ENCODE results near the gene COL1A2.

The COL1A2 gene

DNA sequence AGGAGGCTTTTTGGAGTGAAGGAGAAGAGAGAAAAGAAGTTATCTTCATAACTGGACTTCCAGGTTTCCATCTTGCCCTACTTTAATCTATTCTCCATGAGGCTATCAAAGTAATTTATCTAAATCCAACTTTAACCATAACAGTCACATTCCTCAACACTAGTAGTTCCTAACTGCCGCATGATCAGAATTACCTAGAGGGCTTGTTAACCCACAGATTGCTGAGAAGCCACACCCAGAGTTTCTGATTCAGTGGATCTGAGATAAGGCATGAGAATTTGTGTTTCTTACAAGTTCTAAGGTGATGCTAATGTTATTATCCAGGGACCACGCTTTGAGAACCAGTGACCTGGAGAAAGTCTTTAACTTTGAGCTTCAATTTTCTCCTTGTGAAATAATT is 8.3 kb upstream of the COL1A2 start:
- DNase-seq = no peak

DNA sequence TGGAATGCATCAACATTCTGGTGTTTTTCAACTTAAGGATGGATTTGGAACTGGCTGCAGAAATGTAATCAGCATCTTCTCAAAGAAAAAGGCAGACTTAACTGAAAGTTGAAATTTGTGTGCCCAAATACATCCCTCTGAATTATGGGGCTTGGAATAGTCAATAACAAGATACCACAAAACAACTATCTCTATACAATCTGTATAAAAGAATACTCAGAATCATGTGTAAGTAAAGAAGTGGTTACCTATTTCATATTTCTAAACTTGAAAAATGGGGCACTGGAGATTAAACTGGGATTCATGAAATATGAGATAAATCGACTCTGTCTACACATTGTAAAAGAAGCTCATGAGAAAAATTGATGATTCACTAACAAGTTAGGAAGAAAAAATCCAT is 6.2 kb upstream of the COL1A2 start:
- DNase-seq = no peak

DNA sequence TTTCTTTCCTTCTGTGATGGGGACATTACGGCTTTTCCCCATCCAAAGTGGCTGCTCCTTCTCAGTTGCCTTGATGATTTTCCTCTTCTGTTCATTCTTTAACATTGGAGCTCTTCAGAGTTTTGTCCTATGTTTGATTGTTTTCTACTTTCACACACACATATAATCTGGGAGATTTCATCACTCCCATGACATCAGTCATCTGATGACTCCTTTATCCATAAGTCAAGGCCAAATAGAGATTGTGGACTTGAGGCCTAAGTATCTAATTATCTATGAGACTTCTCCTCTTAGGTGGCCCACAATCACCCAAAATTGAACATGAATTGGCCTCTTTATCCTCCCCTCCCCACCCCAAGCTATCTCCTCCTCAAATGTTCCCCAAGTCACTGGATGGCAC is 5.3 kb upstream of the COL1A2 start:
- no peak for DNase-seq

DNA sequence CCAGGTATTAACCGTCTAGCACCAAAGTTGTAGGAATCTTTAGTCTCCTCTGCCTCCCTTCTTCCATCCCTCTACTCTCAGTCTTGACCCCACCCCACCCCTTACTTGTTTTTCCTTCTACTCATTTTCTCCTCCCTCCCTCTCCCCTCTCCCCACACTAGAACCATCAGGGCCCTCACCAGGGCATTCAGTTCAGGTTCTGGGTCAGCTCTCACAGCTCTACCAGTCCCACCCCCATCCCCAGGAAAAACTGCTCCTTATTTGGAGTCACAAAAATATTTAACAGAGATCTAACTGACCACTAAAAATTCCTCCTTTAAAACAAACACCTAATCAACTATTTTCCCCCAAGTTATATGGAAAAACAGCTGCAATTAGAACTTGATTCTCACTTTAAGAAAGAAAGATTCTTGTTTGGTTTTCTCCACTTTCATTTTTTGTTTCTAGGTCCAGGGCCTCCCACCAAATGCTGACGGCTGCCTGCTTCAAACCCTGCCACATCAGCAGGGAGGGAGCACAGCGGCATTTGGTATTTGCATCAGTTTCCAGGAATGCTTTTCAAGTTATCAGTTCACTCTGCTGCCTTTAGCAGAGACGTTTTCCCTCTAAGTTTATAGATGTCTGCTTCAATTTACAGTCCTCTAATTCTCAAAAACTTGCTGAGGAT is 2.8 kb upstream of the COL1A2 start:
- DNase-seq = no peak

DNA sequence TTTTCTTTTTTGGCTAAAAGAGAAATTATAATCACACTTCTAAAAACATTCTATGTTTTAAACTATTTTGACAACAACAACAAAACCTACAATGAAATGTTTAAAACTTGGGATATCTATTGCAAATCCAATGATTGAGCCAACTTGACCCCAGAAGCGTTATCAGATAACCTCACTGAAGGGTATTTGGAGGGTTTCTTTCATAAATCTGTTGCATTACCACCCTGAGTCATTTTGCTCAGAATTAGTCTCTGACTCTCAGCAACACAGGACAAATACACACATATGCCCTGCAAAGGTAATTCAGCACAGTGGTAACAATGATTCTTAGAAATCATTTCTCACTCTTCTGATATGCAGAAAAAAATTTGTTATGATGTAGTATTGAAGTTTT is 2.3 kb upstream of the COL1A2 start:
- no peak for DNase-seq

DNA sequence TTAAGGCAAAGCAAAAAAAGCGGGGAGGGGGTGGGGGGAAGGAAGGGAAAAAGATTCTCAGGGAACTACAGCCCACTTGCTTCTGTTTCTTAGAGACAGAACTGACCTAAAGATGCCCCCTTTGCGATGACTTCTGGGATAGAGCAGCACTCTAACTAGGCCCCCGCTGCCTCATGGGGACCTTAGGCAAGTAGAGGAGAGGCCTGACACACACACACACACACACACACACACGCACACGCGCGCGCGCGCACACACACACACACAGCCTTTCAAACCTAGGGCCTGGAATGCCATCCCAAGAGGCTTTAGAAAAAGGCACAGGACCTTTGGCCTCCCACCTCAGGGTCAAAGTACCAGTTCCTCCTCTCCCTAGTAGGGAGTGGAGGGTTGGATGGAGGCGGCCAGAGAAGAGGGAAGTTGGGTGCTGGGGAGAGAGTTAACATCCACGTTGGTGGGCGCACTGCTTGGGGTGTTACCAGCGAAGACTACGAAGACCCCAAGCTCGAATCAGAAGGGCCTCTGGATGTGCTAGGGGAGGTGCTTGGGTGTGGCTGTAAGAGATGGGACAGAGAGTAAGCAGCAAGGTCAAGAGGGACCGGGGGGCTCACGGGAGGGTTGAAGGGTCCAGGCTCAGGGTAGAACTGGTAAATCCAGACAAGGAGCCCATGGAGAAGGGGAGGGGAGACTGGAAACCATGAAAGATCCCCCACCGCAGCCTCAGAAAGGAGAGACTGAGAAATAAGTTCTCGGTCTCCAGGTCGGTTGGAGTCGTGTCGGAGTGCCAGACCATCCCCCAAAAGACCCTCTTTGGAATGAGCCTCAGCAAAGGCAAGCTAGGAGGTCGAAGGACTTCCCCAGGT is 1.2 kb upstream of the COL1A2 start:
- DNase-seq = no peak

DNA sequence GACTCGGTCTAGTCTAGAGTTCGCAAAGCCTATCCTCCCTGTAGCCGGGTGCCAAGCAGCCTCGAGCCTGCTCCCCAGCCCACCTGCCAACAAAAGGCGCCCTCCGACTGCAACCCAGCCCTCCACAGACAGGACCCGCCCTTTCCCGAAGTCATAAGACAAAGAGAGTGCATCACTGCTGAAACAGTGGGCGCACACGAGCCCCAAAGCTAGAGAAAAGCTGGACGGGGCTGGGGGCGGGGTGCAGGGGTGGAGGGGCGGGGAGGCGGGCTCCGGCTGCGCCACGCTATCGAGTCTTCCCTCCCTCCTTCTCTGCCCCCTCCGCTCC is 622 bp upstream of the COL1A2 start:
- no peak for DNase-seq

DNA sequence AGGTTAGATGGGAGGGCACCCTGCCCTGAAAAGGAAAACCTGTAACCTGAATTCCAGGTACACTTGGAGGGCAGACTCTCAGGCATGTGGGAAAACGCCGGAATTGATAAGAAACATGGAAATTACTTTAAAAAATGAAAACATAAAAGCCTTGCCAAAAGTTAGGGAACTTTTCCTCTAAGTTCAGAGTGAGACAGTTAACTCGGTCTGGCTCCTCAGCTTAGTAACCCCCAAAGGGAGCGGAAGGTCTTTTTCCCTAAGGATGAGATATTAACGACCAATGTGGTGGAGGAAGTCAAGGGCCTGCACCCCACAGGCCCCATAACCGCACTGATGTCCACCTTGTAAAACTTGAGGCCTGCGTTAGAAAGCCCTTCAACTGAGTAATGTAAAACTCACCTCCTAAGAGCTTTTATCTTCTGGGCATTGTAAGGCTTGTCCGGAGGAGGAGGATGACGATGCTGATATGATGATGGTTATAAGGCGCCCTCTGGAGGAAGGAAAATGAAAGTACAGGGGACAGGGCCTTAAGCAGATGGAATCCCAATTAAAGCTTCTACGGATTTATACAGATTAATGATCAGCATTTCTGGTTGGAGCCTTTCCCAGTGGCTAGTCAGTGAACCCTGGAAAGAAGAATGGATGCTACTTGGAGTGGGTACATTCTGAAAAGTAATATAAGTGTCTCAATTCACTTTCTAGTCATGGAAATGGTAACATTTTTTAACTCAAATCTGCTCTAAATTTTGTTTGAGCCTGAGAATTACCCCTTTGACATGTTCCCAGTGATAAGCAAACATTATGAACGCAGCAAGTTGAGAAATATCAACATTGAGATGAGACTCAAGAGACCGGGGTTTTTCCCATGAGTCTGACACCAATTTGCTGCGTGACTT is 694 bp downstream of the COL1A2 start:
- no peak for DNase-seq

DNA sequence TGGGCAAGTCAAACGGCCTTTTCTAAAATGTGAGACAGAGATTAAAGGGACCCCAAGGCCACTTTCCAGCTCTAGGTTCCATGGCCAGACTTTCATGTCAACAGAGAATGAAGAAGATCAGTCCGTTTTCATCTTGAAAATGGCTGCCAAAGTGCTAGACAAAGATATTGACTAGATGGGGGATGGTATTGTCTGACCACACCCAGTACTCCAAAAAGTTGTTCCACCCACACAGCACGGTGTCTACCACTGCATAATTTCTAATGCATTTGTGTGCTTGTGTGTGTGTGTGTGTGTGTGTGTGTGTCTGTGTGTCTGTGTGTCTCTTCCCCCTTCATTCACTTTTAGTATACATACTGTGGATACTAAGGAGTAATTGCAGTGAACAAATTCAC is 1.3 kb downstream of the COL1A2 start:
- DNase-seq = no peak

DNA sequence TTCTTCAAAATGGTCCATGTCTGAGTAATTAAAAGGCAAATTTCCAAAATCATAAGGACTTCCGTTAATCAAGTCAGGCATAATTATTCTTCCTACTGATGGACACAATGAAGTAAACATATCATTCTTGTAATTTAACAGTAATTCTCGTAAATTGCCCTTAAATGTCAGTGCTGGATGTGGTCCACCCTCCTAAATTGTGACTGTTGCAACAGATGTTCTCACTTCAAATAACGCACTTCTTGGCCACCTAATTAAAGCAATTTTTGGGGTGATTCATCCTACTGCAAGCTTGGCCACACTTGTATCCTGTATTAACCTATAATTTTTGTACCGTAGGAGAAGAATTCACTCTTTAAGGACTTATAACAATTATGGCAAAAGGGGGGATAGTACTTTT is 1.9 kb downstream of the COL1A2 start:
- DNase-seq = no peak

DNA sequence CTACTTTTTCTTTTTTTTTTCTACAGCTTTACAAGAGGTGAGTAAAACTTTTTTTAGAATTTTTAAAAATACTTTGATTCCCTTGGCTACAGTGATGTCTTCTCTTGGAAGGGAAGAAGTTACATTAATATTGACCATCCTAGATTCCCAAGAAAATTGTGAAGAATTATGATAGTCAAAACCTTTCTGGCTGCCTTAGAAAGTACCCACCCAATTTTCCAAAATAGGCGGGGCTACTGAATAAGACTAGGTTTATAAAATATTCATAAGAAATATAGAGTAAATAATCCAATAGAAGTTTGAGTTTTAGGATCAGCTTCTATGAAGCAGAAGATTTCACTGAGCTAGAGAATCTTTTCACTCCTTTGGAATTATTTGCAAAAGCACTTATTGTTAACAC is 3.0 kb downstream of the COL1A2 start:
- no peak for DNase-seq

DNA sequence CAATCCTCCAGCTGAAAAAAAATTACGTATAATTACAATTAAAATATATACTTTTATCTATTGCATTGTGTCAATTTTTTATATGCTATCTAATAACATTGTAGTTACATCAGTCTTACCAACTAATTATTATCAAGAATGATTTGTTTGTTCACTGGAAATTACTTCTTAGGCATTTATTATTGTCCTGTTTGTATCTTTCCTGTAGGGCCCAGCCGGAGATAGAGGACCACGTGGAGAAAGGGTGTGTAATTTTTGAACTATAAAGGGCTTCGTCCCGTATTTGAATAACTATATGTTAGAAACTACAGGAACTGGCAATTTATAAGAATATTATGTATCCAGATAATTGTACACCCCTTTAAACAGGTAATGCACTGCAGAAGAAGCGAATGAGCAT is 4.1 kb downstream of the COL1A2 start:
- no peak for DNase-seq

DNA sequence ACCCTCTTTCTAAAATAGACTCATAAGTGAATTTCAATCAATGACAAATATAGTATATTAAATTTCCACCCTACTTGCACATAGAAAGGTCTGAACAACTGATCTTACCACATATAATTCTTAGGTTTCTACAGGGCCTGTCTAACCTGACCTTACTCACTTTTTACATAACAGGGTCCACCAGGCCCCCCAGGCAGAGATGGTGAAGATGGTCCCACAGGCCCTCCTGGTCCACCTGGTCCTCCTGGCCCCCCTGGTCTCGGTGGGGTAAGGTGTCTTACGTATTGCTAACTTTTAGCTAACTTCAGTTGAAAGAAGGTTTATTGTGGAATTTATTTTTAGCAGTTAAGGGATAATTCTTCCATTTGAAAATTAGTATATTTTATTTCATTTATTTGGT is 5.3 kb downstream of the COL1A2 start:
- no peak for DNase-seq

DNA sequence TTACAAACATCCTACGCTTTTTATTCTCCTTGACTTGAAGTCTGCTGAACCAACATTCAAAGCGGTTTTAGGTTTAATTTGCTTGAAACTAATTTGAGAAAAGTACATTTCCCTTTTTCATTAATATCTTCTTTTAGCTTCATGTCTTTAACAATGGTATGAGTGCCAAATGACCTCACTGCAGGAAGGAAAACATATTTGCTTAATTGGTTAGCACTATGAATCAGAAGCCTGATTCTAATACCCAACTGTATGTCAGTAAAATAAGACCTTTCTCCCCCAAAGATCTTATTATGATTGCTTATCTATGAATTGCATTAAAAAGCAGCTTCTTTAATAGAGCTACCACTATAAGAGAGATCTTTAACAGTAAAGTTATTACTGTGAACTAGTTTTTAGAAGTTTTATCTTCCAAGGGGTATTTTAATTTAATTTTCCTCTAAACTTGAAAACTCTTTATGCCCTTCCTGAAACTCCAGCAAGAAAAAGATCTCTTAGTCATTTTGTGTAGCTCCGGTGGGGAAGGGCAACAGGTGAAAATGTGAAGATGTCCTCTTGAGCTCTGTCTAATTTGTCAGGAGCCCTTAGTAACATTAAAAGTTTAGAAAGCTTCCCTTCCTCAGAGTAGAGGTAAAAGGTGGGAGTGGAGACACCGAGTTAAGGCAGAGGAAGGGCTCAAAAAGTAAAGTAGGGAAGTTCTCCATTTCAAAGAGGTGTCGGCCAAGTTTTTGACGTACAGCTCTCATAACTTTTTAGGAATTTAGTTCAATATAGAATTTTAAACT is 6.1 kb downstream of the COL1A2 start:
- DNase-seq = no peak

DNA sequence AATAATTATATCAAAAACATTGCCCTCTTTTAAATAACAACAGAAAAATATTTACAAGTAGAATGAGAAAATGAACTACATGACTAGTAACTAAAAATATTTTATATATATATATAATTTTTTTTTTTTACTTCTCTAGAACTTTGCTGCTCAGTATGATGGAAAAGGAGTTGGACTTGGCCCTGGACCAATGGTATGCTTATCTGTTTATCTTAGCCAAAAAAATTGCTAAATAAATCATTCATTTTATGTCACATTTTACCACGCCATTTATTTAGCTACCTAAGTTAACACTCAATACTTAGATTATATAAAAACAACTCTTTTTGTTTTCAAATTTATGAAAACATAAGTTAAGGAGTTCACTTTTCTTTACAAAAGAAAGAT is 6.7 kb downstream of the COL1A2 start:
- DNase-seq = no peak

DNA sequence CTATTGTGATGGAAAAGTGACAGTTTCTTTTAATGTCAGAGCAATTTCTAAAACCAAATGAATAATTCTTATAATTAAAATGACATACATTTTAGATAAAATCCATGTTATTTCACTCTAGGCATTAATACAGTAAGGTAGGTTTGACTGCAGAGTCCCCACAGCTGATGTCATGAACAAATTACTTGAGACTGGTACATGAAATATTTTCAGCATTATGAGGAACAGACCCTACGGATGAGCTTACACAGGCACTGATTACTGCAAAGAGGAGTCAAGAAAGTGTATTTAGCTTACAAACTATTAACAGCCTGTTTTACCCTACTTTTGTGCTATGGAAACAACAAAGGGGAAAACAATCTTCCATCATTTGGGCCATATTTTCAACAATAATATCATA is 8.9 kb downstream of the COL1A2 start:
- DNase-seq = no peak

DNA sequence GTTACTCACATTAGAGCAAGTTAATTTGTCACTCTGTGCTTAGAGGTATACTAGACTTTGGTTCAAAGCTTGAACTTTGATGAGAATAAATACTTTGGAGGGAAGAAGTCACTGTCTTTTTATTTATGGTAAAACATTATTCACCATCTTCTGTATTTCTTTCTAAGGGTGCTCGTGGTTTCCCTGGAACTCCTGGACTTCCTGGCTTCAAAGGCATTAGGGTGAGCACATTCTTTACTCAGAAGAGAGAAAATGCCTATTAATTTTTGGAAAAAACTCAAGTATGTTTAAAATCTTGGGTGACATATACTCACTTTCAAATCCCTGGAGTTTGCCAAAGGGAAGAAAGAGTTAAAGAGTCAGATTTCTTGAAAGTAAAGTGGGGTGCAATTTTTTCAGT is 10.8 kb downstream of the COL1A2 start:
- no peak for DNase-seq

DNA sequence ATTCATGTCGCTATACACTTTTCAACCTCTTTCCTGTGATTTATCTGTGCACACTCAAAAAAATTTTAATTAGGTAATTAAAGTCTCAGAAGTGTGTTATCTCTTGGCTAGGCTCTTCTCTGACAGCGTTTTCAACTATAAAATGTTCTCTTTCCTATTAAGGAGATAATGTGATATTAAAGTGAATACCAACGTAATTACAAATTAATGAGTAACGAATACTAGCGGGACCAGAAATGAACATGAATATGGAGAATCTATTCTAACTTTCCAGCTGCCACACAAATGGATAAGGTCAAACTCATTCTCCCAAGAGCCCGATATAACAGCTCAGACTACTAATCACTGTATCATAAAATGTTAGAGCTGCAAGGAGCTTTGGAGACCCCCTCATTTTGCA is 12.0 kb downstream of the COL1A2 start:
- no peak for DNase-seq

DNA sequence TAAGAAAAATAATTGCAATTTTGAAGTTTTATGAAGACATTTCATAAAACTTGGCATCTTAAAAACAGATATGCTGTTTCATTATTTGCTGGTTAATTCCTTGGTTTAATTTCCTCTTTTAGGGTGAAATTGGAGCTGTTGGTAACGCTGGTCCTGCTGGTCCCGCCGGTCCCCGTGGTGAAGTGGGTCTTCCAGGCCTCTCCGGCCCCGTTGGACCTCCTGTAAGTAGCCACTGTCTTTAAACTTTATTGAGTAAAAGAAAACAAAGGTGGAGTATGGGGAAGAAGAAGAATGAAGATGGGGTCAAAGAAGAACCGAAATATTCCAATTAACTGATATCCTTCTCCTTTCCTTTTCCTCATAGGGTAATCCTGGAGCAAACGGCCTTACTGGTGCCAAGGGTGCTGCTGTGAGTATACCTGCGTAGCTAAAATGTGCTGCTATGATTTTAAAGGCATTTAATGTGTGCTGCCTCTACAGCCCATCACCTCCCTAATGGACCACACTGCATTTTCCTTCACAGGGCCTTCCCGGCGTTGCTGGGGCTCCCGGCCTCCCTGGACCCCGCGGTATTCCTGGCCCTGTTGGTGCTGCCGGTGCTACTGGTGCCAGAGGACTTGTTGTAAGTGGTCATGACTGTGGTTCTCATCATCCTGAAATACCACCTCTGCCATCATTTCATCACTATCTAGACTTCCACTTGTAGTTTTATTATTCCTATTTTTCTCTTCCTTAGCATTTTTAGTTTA is 14.7 kb downstream of the COL1A2 start:
- DNase-seq = no peak

DNA sequence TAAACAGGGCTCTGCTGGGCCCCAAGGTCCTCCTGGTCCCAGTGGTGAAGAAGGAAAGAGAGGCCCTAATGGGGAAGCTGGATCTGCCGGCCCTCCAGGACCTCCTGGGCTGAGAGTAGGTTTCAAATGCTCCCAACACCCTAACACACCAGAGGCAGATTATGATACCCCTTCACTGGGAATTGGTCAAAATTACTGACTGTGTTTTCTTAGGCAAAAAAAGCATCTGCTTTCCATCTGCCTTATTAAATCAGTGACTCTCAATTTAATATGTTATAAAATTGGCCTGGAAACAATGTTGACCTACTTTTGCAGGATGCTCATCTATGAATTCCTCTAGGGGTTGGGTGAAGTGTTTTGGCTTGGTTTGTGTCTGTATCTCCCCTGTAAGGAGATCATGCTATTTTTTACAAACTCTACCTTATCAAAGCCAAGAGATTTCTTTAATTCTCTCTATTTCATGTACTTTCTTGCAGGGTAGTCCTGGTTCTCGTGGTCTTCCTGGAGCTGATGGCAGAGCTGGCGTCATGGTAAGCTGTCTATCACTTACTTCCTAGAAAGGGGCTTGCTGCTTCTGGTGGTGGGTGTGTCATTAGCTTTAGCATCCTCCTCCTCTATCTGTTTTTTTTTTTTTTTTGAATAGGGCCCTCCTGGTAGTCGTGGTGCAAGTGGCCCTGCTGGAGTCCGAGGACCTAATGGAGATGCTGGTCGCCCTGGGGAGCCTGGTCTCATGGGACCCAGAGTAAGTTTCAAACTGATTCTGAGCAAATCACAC is 15.9 kb downstream of the COL1A2 start:
- DNase-seq = no peak

DNA sequence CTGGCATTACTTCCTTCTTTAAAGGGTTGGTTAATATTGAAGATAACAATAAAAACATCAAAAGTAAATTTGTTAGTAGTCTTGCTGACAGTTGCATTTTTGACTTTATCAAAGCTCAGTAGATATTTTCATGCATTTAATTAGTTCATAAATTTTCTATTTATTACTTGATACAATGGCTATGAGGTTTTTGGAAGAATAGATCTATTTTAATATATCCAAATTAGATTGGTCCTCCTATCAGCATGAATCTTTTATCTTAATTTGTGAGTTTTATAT is 16.4 kb downstream of the COL1A2 start:
- DNase-seq = no peak
